Activated effector memory CD4-positive, alpha-beta T cell treated with Interleukin-2 at 50 U/mL for 16 hours (primary cell): ENCODE results near the gene PCYT1B.
"Not testable (repeated sequence)": the region's sequence is repeated elsewhere in the genome, so short reads cannot be mapped to it uniquely, and the experiment has no call there.

Experiments used
- DNase-seq: peaks from one replicate; pipeline ENCODE4 v3.0.0-alpha.2; 2020

The PCYT1B gene

DNA sequence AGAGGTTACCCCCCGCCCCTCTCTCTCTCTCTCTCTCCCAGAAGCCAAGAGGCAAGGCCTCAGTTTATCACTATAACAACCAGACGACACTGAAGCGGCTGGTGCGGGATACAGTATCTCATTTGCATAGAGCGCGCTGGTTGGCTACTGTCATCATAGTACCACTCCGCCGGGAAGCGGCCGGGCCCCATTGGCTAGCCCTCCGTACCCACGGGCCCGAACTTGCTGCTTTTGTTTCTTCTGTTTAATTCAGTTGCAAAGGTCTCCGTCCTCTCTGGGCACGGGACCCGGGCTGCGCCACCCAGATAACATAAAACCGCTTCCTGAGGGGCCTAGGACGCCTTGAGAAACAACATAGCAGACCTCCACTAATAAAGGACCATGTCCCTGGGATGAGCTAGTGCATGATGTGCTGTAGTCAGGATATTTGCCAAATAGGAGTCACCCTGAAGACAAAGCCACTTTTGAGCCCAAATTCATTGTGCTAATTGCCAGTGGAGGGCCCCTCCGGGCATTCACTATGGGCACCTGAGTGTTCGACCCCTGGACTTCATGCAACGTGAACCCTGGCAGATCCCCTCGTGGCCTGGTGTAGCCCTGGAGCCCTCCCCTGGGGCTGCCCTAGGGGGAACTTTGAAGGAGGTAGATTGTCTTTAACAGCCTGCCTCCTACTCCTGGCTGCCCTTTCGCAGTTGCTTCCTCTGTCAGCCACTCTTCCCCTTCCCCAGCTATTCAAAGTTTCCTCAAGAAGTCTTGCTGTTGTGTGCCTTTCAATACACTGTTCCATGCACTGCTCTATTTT is at the start of gene PCYT1B:
Gene PCYT1B (minus strand): TSS at position 91 of the 802 bp plus-strand sequence. CDS start 242 bp downstream, outside the sequence.
- DNase-seq: peak; percentile 20

GRCh38 chrX:24696294-24696693 is 49.1 kb upstream of the PCYT1B start:
- DNase-seq: no peak

DNA sequence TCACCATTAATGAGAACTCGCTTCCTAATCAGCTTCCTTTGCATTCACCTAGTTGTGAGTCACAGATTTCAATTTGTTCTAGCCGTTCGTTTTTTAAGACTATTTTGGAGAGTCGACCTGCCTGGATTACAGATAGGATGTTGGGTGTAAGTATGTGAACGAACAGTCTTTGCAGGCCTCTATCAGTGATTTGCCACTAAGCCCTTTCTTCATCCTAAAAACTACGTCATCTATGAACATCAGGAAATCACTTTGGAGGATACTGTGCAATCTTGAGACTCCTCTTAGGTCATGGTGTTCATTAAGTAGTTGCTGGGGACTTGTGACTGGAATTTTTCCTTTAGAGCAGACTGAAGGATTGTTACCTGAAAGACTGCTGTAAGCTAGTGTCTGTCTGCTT is 47.7 kb upstream of the PCYT1B start:
- no peak for DNase-seq

GRCh38 chrX:24693453-24694202 is 46.5 kb upstream of the PCYT1B start, which contains the start of gene POLA1:
TSS of gene POLA1 (plus strand) at chrX:24693918. CDS start at chrX:24693962, 44 bp downstream.
- peak; percentile 45 for DNase-seq

DNA sequence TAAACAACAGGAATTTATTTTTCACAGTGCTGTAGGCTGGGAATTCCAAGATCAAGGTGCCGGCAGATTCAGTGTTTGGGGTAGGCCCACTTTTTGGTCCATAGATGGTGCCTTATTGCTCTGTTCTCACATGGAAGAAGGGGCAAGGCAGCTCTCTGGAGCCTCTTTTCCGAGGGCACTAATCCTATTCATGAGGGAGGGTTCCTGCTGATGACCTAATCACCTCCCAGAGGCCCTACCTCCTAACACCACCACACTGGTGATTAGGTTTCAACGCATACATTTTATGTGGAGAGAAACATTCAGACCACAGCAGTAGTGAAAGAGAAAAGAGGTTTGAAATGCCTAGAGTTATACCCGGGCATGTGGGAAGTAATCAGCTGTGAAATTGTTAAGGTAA is 45.2 kb upstream of the PCYT1B start:
- DNase-seq: no peak

- no peak for DNase-seq
Observed at GRCh38 chrX:24684048-24684447, 36.9 kb upstream of the PCYT1B start.

DNA sequence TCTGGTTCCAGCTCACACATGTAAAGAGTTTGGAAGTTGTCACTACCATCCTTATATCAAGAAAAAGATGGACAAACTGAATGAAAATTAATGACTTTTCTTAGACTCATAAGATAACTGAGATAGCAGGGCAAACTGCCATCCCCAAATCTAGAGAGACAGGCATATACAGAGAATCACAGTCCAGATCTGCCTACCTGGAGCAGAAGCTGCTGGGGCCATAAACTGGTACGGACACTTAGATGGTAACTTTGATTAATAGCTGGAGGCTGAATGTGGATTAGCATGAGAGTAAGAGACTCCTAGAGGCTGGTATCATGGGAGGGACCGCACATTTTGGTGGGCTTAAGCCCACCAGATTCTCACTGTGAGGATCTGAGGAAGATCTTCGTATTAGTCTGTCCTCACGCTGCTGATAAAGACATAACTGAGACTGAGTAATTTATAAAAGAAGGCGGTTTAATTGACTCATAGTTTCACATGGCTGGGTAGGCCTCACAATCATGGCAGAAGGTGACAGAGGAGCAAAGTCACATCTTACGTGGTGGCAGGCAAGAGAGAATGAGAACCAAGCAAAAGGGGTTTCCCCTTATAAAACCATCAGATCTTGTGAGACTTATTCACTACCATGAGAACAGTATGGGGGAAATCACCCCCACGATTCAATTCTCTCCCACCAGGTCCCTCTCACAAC is 35.7 kb upstream of the PCYT1B start:
- no peak for DNase-seq

DNA sequence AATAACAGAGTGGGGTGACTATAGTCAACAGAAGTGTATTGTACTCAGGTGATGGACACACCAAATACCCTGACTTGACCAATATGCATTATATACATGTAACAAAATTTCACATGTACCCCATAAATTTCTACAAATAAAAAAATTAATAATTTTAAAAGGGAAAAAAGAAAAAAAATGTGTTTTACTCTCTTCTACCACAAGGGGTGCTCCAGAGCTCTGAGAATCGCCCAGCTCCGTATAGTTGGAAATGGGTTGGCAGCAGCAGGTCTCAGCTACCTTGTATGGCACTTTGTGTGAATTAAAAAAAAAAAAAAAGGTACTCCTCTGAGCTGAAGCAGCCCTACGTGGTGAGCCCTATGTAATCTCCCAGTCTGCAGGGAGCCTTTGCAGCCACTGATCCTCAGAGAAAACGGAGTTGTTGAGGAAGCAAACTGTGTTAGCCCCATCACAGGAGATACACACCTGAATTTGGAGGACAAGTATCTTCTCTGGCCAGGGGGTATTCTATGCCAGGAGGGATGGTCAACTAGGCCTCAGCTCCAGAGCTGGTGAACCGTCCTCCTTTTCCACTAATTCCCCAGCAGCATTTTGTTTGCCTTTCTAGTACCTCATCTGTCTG is 29.4 kb upstream of the PCYT1B start:
- DNase-seq: no peak

GRCh38 chrX:24673424-24673823 is 26.3 kb upstream of the PCYT1B start:
- no peak for DNase-seq

GRCh38 chrX:24672701-24673190 is 25.6 kb upstream of the PCYT1B start:
- no peak for DNase-seq

GRCh38 chrX:24668111-24668510 is 21.0 kb upstream of the PCYT1B start:
- DNase-seq: no peak

DNA sequence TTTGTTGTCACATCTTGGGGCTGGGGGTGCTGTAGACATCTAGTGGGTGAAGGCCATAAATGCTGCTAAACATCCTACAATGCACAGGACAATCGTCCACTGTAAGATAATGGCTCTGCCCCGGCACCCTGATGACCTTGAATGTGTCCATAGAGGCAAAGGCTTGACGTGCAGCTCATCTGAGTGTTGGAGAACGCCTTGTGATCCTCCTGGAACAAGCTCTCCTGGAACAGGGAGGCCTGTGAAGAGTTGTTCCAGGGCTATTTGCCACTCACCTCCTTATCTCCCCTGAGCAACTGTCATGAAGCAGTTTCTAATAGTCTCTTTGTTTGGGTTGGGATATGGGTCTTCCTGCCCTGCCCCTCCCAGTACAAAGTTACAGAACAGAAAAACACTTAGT is 15.2 kb upstream of the PCYT1B start:
- DNase-seq: no peak

- no peak for DNase-seq
Observed at GRCh38 chrX:24661292-24661691, 14.1 kb upstream of the PCYT1B start.

GRCh38 chrX:24659646-24660045 is 12.5 kb upstream of the PCYT1B start:
- no peak for DNase-seq

DNA sequence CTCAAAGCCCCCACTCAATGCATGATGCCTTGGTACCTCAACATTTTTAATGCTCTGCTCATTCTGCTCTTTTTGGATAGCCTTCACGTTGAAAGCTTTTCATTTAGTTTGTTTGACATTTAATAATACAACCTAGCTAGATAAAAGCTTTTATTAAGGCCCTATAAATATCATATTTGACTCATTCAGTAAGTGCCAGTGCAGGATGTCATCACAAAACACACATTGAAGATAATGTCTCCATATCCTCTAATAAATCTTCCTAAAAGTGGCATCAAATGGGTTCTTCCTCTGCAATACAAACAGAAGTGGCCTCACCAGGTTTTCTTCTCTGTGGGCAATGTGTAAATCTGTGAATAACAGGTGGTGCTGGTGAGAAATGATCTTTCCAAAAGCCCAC is 12.0 kb upstream of the PCYT1B start:
- no peak for DNase-seq

- DNase-seq: no peak
Observed at GRCh38 chrX:24658421-24658820, 11.3 kb upstream of the PCYT1B start.

DNA sequence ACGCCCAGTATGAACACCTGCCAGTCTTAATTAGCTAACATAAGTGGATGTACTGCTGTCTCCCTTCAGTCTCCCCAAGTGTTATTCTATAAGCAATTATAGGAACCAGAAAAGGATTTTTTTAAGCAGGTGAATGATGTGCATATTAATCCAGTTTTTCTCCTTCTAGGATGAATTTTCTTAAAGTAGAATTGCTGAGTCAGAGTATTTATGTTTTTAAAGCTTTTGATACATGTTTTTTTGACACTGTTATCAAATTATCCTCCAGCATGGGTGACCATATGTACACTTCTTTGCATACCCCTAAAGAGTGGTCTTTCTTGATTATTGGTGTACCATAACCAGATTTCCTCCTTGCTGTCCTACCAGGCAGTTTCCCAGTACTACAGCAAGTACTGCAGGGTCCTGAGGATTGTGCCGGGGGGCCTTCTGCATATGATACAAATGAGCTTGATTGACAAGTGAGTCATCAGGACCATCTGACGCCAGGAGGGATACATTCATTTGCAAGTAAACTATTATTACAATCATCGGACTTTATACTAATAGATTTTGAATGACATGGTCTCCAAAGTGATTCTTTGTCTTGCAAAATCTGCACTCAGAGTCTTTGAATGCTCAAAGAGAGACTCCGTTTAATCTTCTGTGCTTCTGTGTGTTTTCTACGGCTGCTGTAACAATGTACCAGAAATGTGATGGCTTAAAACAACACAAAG is 10.7 kb upstream of the PCYT1B start:
- no peak for DNase-seq

- DNase-seq: not testable (repeated sequence)
Observed at GRCh38 chrX:24655679-24656078, 8.5 kb upstream of the PCYT1B start.

DNA sequence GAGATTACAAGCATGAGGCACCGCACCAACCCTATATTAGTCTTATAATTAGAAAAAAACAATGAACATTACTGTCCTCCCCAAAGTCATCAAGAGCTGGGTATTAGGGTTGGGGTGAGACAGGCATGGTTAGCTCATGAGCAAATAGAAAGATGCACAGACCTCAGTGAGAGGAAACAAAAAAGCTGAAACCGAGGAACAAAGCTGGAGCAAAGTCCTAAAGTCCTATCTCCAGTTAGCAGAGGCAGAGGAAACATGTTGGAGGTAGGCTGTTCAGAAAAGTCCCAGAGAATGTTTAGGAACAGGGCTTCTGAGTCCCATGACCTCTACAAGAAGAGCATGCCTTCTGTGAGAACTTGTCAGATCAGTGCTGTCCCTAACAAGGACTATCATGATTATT is 4.6 kb upstream of the PCYT1B start:
- DNase-seq: no peak

DNA sequence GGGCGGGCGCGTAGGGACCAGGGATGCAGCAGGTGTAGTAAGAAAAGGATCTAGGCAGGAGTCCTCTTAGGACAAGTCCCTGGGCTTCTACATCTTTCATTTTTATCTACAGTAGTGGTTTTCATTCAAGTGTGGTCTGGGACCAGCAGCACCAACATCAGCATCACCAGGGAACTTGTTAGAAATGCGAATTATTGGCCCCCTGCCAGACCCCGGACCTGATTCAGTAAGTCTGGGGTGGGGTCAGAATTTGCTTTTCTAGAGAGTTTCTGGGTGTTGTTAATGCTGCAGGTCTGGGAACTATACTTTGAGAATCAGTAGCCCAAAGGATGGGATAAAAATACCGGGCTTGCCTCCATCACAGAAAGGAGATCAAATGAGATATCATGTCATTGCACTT is 1.3 kb upstream of the PCYT1B start:
- no peak for DNase-seq

GRCh38 chrX:24646745-24647182 is 383 bp downstream of the PCYT1B start:
- DNase-seq: no peak

DNA sequence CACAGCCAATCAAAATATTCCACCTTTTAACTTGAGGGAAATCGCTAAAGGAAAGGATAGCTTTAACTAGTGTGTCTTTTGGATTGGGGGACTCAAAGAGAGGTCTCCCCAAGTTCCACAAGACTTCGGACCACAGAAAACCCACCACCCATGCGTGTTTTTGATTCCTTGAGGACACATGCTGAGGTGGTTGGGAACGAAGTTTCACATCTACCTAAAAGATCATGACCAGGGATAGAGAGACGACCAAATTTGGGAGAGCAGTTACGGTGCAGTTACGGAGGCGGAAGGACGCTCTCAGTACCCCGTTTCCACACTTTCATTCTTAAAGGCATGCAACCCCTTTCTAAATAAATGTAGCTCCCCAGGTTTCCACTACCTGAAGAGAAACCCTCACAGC is 1.1 kb downstream of the PCYT1B start:
- DNase-seq: no peak
